Right lobe of liver (tissue), 6 donors: ENCODE measurements around the gene IFNL3. TPM values are rescaled to one million over a fixed set of nuclear protein-coding genes. Genes with fewer than 3 reads are reported as not detected.
A peak's percentile ranks its signal among the peaks of the same experiment; 100 is the strongest.
"Not testable (repeated sequence)": the region's sequence is repeated elsewhere in the genome, so short reads cannot be mapped to it uniquely, and the experiment has no call there.

Experiments used
- ATAC-seq, 4 donors: fragments of 200-7000 bp; cut with Tn5 transposase; one replicate each; pipeline ENCODE4 v1.9.1; 2020; ENCODE audit warnings: mild to moderate bottlenecking in 4 of 4, moderate library complexity in 4 of 4
- DNase-seq, 3 donors: peaks; one replicate each; pipeline ENCODE4 v3.0.0-alpha.2; 2020
- H3K27ac ChIP-seq, 3 donors: fragments of 200-600 bp; one replicate each; pipeline ENCODE4 v1.8.0; 2022
- H3K27me3 ChIP-seq, 2 donors: fragments of 200-600 bp; one replicate each; pipeline ENCODE4 v1.8.0; 2022
- H3K36me3 ChIP-seq, 4 donors: fragments of 200-600 bp; sonication (generic) in 1 of 4; one replicate each; pipeline versions ENCODE4 v1.5.1 to v1.8.0; 2017 to 2022; ENCODE audit warnings: control low read depth in 1 of 4
- H3K4me1 ChIP-seq, 4 donors: fragments of 200-600 bp; sonication (generic) in 1 of 4; one replicate each; pipeline versions ENCODE4 v1.5.1 to v1.8.0; 2017 to 2022; ENCODE audit warnings: control low read depth in 1 of 4
- H3K4me3 ChIP-seq, 3 donors: fragments of 200-600 bp; one replicate each; pipeline ENCODE4 v1.8.0; 2022
- H3K9me3 ChIP-seq, 4 donors: fragments of 200-600 bp; sonication (generic) in 1 of 4; one replicate each; pipeline versions ENCODE4 v1.5.1 to v1.8.0; 2017 to 2022; ENCODE audit warnings: control low read depth in 1 of 4
- CTCF ChIP-seq, 4 donors: fragments of 200-600 bp in 3 of 4; fragments of 450-650 bp in 1 of 4; IDR thresholded peaks; one replicate each; pipeline versions ENCODE4 v1.5.1 to v1.8.0; 2016 to 2022; ENCODE audit warnings: antibody characterized with exemption in 4 of 4, mild to moderate bottlenecking in 2 of 4
- POLR2A ChIP-seq: fragments of 450-650 bp; IDR thresholded peaks from one replicate; pipeline ENCODE4 v1.6.1; 2017; ENCODE audit warnings: antibody characterized with exemption, mild to moderate bottlenecking
- WGBS: methylation state at CpG from one replicate; pipeline ENCODE4 v1.1.6; 2018; ENCODE audit warnings: low coverage, low lambda C conversion rate; ENCODE audit not compliant: insufficient coverage; ENCODE audit errors: missing lambda C conversion rate; 5-methylcytosine and 5-hydroxymethylcytosine counted together
- intact Hi-C, 2 donors: fragments of 100-400 bp; cut with DNase I; formaldehyde crosslinking; loops; one replicate each; pipeline versions ENCODE4 v1.11.2 to v1.14.1; 2022
- total RNA-seq, 6 experiments: library from RNA; depleted of rRNA in 2 of 6; stranded (reverse); fragments of >200 nt in 2 of 6; fragmentation: NEBNext Ultra II Directional in 3 of 6; extraction: Animal tissue kit (Norgen Biotek cat#: 25700) in 3 of 6; gene quantifications; one replicate each; pipeline versions ENCODE4 v1.1.0 to v1.2.4, GENCODE V29; 2016 to 2023
- donor health status: DM: no; HTN: yes; CAD: no.
- donor health status: DM: no; HTN: no; CAD: no.
- donor health status: DM: no; HTN: no; CAD: no.
- donor health status: DM: no; HTN: yes; CAD: no.
- donor health status: DM: no; HTN: yes; CAD: no.

IFNL3 gene
- total RNA-seq, 6 experiments from 2014 or later = not detected

GRCh38 chr19:39247701-39248664 is 3.2 kb upstream of the IFNL3 start:
- no peak overlapping the region for H3K27ac ChIP-seq
- no peak overlapping the region for H3K4me3 ChIP-seq
- intact Hi-C loops = no loop called here
- no CpG with 5 or more reads among the region's 92 CpGs for WGBS
- no peaks in the 10 kb centered on the region for H3K9me3 ChIP-seq
- H3K36me3 ChIP-seq = no peaks in the 10 kb centered on the region
- peaks cover 0 to 8% of the 10 kb centered on the region in 2 donors for H3K27me3 ChIP-seq
- peak; percentile 24 to 53 (median 39) for ATAC-seq
- peak in 1 of 3 donors; percentile 28 for DNase-seq
- peaks cover 0 to 14% (median 2%) of the 10 kb centered on the region in 4 donors for H3K4me1 ChIP-seq
- TF ChIP-seq CTCF (IDR thresholded peaks at IDR 0.05) = no peak
- TF ChIP-seq POLR2A = no peak

- no peak for ATAC-seq
- TF ChIP-seq POLR2A = no peak
- TF ChIP-seq CTCF (IDR thresholded peaks at IDR 0.05) = no peak
- Histone ChIP-seq H3K4me3 (no peak overlapping the region), H3K27ac (no peak overlapping the region), H3K4me1 (peaks cover 0 to 14% (median 2%) of the 10 kb centered on the region in 4 donors), H3K36me3 (no peaks in the 10 kb centered on the region), H3K9me3 (no peaks in the 10 kb centered on the region), H3K27me3 (peaks cover 0 to 8% of the 10 kb centered on the region in 2 donors)
- DNase-seq = peak in 2 of 3 donors; percentile 24 to 57
- WGBS = 33% methylated on average over 9 of the region's 42 CpGs
- intact Hi-C loops = no loop called here
Measured at GRCh38 chr19:39246951-39247669, 2.3 kb upstream of the IFNL3 start.

GRCh38 chr19:39245166-39245565 is 360 bp upstream of the IFNL3 start:
- H3K9me3 ChIP-seq, H3K27me3 ChIP-seq, H3K4me3 ChIP-seq, H3K27ac ChIP-seq, intact Hi-C loops, H3K36me3 ChIP-seq, DNase-seq: not testable (repeated sequence)
- WGBS = no CpG with 5 or more reads among the region's 1 CpG
- peaks cover 0 to 14% (median 2%) of the 10 kb centered on the region in 4 donors for H3K4me1 ChIP-seq
- peak; percentile 58 to 73 (median 61) for ATAC-seq

GRCh38 chr19:39243741-39244140 is 1.1 kb downstream of the IFNL3 start:
- 75% methylated on average over 2 of the region's 13 CpGs for WGBS
- H3K4me3 ChIP-seq = not testable (repeated sequence)

GRCh38 chr19:39240421-39240820 is 4.4 kb downstream of the IFNL3 start:
- 79% methylated on average over 5 of the region's 7 CpGs for WGBS
- intact Hi-C loops = no loop called here
- TF ChIP-seq CTCF (IDR thresholded peaks at IDR 0.05) = no peak
- no peak for TF ChIP-seq POLR2A

More at GRCh38 chr19:39243741-39244140, 1.1 kb downstream of the IFNL3 start:
- H3K27me3 ChIP-seq, H3K27ac ChIP-seq, DNase-seq, H3K4me1 ChIP-seq, H3K36me3 ChIP-seq, intact Hi-C loops, H3K9me3 ChIP-seq, ATAC-seq: not testable (repeated sequence)

More at GRCh38 chr19:39240421-39240820, 4.4 kb downstream of the IFNL3 start:
- ATAC-seq (no peak), DNase-seq (no peak)
- H3K4me1 ChIP-seq = no peaks in the 10 kb centered on the region
- H3K9me3 ChIP-seq = no peaks in the 10 kb centered on the region
- no peaks in the 10 kb centered on the region for H3K27me3 ChIP-seq
- H3K36me3 ChIP-seq = no peaks in the 10 kb centered on the region
- no peak overlapping the region for H3K27ac ChIP-seq
- no peak overlapping the region for H3K4me3 ChIP-seq
